ENCODE results near the gene PRR23E.

Gene PRR23E

GRCh38 chr3:127192576-127193232 lies at the start of gene PRR23E:
Gene PRR23E, plus strand, starts transcription at chr3:127193131. Its CDS starts 3,555 bp downstream, at chr3:127196686.
- DNase-seq = no peak

DNA sequence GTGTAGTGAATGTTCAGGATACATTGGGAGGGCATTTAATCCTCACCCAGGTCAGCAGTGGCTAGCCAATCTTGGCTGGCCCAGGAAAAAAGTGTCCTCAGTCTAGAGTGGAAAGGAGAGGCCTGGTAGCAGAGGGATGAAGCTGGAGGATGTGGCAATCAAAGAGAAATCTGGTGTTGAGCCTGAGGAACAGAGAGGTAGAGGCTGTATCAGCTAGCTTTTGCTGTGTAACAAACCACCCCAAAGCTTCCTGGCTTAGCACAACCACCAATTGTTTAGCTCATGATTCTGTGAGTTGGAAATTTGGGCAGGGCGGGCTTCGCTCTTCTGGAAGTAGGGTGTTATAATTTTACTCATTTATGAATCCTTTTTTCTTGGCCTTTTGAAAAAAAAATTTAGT lies 49.8 kb upstream of the PRR23E start:
- DNase-seq = no peak

- no peak for DNase-seq
These were observed 48.3 kb upstream of the PRR23E start for GRCh38 chr3:127144631-127145030.

DNA sequence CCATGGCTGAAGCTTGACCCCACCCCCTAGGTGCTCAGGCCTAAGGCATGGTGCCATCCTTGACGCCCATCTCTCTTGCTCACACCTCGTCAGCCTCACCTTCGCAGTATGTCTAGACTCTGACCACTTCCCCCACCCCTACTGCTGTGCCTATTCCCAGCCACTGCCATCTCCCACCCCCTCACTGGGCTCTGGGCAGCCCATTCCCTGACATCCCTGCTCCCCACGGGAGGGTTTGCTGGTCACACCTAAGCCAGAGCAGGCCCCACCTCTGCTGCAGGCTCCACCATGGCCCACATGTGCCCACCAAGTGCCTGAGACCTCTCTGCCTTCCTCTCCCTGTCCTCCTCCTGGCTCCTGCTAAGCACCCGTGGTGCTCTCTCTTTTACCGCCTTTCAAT lies 47.7 kb upstream of the PRR23E start:
- no peak for DNase-seq

GRCh38 chr3:127147291-127147885 lies 45.5 kb upstream of the PRR23E start:
- DNase-seq = no peak

GRCh38 chr3:127149621-127150310 lies 43.2 kb upstream of the PRR23E start:
- DNase-seq = no peak

GRCh38 chr3:127150513-127151250 lies 42.2 kb upstream of the PRR23E start:
- no peak for DNase-seq

- no peak for DNase-seq
These were observed 41.7 kb upstream of the PRR23E start for GRCh38 chr3:127151251-127151564.

- no peak for DNase-seq
These were observed 40.8 kb upstream of the PRR23E start for GRCh38 chr3:127151992-127152650.

DNA sequence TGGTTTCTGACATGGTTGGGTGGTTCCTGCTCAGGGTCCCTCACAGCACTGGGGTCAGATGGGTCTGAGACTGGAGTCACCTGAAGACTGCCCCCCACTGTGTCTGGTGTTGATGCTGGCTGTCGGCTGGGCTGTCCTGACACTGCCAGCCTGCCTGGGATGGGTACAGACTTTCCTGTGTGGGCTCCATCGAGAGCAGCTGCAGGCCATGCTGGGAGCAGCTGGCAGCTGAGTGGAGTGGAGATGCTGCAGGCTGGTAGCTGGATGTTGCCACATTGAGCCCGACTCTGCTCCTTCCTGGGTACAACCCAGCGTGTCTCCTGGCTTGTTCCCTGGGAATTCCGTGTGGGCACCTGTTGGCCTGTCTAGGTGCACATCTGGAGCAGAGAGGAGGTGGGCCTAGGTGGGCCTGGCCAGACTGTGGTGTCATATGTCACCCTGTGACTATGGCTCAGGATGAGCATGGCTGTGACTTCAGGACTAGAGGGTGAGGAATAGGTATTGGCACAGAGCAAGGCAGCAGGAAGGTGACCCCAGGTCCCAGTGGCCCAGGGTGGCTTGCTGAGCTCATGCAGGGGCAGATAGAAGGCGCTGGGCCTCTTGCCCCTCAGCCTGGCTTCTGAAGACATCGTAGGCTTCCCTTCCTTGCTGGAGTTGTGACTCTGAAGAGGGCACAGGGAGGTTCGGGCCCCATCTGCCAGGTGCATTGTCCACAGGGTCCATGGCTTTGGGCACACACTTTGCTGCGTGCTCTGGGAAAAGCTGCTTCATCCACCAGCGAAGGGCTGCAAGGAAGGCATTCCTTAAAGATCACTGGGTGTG lies 40.0 kb upstream of the PRR23E start:
- DNase-seq = no peak

- no peak for DNase-seq
These were observed 39.5 kb upstream of the PRR23E start for GRCh38 chr3:127153506-127153815.

- no peak for DNase-seq
These were observed 36.4 kb upstream of the PRR23E start for GRCh38 chr3:127156338-127157050.

DNA sequence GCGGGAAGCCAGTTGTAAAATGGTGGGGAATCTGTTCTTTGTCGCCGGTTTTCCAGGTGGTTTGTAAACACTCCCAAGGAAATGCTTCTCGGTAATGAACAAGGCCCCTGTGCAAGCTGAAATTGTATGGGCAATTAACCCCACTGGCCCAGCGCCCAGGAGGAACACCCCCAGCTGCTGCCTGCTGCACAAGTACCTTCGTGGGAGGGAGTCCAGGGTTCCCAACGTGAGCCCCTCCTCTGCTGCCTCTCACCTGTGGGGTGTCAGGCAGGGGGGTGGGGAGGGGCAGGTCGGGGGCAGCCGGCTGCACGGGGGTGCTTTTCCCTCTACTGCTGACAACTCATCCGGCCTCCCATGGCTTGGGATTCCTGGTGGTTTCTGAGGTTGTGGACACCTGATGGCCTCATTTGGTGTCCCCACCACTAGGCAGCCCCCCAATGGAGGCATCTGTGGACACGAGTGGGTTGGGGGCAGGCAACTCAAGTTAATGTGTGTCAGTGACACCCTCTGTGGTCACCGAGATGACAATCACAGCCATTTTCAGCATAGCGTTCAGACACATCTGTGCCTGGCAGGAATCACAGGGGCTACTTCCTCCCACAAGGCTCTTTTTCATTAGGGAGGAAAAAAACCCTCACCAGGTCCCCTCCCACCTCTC lies 35.6 kb upstream of the PRR23E start:
- peak; percentile 56 for DNase-seq

DNA sequence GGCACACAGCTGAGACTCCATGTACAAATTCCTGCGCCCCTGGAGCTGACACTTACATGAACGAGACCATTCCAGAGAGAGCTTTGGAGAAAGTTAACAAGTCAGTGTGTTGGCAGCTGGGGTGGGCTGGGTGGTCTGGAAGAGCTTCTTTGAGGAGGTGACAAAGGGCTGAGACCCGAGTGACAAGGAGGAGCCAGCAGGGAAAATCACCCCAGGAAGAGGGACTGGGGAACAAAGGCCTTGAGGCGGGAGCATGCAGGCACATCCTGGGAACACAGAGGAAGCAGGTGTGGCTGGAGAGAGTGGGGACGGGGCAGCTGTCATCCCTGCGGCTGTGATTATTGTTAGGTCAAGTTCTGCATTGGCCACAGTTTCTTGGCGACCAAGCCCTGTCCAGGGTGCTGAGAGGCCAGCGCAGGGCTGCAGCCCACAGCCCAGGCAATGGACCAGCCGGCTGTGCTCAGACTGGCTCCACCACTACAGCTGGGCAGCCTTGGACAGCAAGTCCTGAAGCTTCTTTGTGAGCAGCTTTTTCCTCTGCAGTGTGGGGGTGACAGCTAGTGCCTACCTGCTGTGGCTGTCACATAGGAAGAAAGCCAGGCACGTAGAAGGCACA lies 34.2 kb upstream of the PRR23E start:
- no peak for DNase-seq

DNA sequence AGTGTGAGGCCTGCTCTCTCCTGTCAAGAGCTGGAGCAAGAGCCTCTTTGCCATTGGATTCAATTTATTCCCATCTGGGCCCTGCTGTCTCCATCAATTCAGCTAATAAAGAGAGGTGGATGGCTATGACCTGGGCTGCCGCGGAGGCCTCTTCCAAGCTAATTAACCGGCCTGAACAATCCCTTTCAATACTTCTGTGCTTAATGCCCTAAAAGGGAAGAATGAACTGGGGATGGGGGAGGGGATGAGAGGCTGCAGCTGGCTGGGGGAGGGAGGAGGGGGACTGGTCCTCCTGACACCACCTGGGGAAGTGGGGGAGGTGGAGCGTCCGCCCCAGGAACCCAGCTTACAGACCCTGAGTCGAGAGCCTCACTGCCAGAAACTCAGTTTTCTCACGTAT lies 33.4 kb upstream of the PRR23E start:
- DNase-seq = peak; percentile 72

- no peak for DNase-seq
These were observed 31.7 kb upstream of the PRR23E start for GRCh38 chr3:127161236-127161635.

DNA sequence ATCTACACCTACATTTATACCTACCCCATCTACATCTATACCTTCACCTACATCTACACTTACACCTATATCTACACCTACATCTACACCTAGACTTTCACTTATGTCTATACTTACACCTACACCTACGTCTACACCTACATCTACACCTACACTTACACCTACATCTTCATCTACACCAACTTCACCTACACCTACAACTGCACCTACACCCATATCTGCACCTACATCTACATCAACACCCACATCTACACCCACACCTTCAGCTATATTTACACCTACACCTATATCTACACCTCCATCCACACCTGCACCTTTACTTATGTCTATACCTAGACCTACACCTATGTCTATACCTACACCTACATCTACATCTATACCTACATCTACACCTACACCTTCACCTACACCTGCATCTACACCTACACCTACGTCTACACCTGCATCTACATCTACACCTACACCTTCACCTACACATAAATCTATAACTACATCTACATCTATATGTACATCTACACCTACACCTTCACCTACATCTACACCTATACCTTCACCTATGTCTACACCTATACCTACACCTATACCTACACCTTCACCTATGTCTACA lies 30.9 kb upstream of the PRR23E start:
- DNase-seq = no peak

DNA sequence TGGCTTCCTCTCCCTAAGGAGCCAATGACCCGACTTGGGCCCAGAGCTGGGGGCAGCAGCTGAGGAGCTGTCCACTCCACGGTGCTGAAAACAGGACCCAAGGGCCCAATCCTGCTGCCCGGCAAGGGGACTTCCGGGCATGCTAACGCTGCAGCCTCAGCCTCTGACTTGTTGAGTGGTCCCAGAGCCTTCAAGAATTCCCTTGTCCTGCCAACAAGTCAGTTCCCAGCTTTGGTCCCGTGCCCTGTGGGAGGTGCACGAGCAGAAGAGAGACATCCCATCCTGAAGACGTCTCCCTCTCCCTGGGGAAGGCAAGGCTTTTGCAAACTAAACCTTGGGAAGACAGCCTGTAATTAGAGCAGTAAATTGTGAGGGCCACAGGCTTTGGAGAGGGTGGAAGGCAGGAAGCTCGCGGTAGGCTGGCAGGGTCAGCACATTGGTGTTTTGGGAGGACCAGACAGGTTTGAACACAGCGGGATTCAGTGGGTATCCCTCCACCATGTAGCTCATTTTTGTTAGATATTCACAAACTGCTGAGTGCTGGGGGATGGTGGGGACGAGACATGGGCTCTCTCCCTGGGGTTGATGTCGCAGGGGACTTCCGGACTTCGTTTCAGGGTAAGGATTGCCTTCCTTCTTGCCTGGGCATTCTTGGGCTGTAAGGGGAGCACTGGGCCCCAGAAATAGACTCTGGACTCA lies 29.8 kb upstream of the PRR23E start:
- no peak for DNase-seq

- no peak for DNase-seq
These were observed 28.3 kb upstream of the PRR23E start for GRCh38 chr3:127164615-127165014.

- no peak for DNase-seq
These were observed 27.9 kb upstream of the PRR23E start for GRCh38 chr3:127165036-127165435.
